CD8-positive, alpha-beta memory T cell (primary cell): Measurements from ENCODE around the gene GPD2. TPM values are rescaled to one million over a fixed set of nuclear protein-coding genes. Genes with fewer than 3 reads are reported as not detected.

Source experiments
- CTCF ChIA-PET: fragments of 350-600 bp; sonication (Branson Sonifier 250); formaldehyde crosslinking; loops from one replicate; lab custom pipeline; 2021; ENCODE audit warnings: antibody characterized with exemption; lab: Charles Lee
- POLR2A ChIA-PET: fragments of 350-600 bp; sonication (Branson Sonifier 250); formaldehyde crosslinking; loops from one replicate; lab custom pipeline; 2021; ENCODE audit warnings: antibody characterized with exemption; lab: Charles Lee
- DNase-seq, 5 donors: peaks; one replicate each; pipeline versions ENCODE4 v3.0.0 to v3.0.0-alpha.2; 2020 to 2022; ENCODE audit warnings: mixed read lengths in 1 of 5
- H3K27ac ChIP-seq: one replicate; pipeline ENCODE4 v1.7.0; 2013; ENCODE audit warnings: low read depth, mild to moderate bottlenecking, low read length, moderate library complexity
- H3K27me3 ChIP-seq: 2 replicates; pipeline ENCODE4 v1.7.0; 2013; ENCODE audit warnings: low read length, mild to moderate bottlenecking; ENCODE audit not compliant: insufficient read depth, poor library complexity, severe bottlenecking
- H3K36me3 ChIP-seq: 2 replicates; pipeline ENCODE4 v1.7.0; 2013; ENCODE audit warnings: mild to moderate bottlenecking, low read length, moderate library complexity; ENCODE audit not compliant: insufficient read depth
- H3K4me1 ChIP-seq: 2 replicates; pipeline ENCODE4 v1.7.0; 2013; ENCODE audit warnings: mild to moderate bottlenecking, low read length, moderate library complexity; ENCODE audit not compliant: insufficient read depth
- H3K4me3 ChIP-seq: 2 replicates; pipeline ENCODE4 v1.7.0; 2013; ENCODE audit warnings: mild to moderate bottlenecking, low read length
- H3K9me3 ChIP-seq: 2 replicates; pipeline ENCODE4 v1.7.0; 2013; ENCODE audit warnings: mild to moderate bottlenecking, low read length
- H3K27ac Mint-ChIP-seq, 8 donors: one replicate each; pipeline ENCODE4 v1.8.0; 2020 to 2021; ENCODE audit warnings: mixed read lengths in 8 of 8, mild to moderate bottlenecking in 6 of 8, inconsistent platforms in 3 of 8, moderate library complexity in 3 of 8
- H3K27me3 Mint-ChIP-seq, 2 donors: one replicate each; pipeline ENCODE4 v1.8.0; 2020 to 2021; ENCODE audit warnings: mixed read lengths in 2 of 2, mild to moderate bottlenecking in 1 of 2, moderate library complexity in 1 of 2
- H3K36me3 Mint-ChIP-seq, 3 donors: one replicate each; pipeline ENCODE4 v1.8.0; 2020 to 2021; ENCODE audit warnings: mixed read lengths in 3 of 3, inconsistent platforms in 1 of 3, mild to moderate bottlenecking in 1 of 3
- H3K4me1 Mint-ChIP-seq, 3 donors: one replicate each; pipeline ENCODE4 v1.8.0; 2020 to 2021; ENCODE audit warnings: mixed read lengths in 3 of 3, inconsistent platforms in 1 of 3, mild to moderate bottlenecking in 1 of 3
- H3K4me3 Mint-ChIP-seq, 7 donors: one replicate each; pipeline ENCODE4 v1.8.0; 2020 to 2021; ENCODE audit warnings: mixed read lengths in 7 of 7, mild to moderate bottlenecking in 6 of 7, moderate library complexity in 4 of 7, inconsistent platforms in 2 of 7
- H3K9me3 Mint-ChIP-seq, 5 donors: one replicate each; pipeline ENCODE4 v1.8.0; 2020 to 2022; ENCODE audit warnings: mixed read lengths in 5 of 5, mild to moderate bottlenecking in 3 of 5, moderate library complexity in 2 of 5, inconsistent platforms in 1 of 5
- polyA plus RNA-seq: library from polyadenylated mRNA; unstranded; fragments of 300-500 nt; fragmentation: Illumina TruSeq; gene quantifications from one replicate; pipeline ENCODE4 v1.2.3, GENCODE V29; 2021
- total RNA-seq, 2 experiments: library from RNA; stranded (reverse); gene quantifications; one replicate each; pipeline ENCODE4 v1.2.3, GENCODE V29; 2021

GPD2 gene
- total and polyA plus RNA-seq, 3 experiments from 2014 or later = 10.1 to 44.3 (median 38.9) TPM

GRCh38 chr2:156455361-156455975, 19.3 kb downstream of the GPD2 start:
- Mint-ChIP-seq H3K4me1 (peaks cover 31 to 49% (median 45%) of the 10 kb centered on the region in 3 donors), H3K9me3 (no peaks in the 10 kb centered on the region), H3K27ac (no peak overlapping the region), H3K36me3 (peaks cover 2 to 8% (median 7%) of the 10 kb centered on the region in 3 donors), H3K27me3 (no peaks in the 10 kb centered on the region), H3K4me3 (no peak overlapping the region)
- DNase-seq = no peak
- no peaks in the 10 kb centered on the region for H3K4me1 ChIP-seq
- H3K4me3 ChIP-seq = no peak overlapping the region
- POLR2A ChIA-PET = no interaction called here
- H3K9me3 ChIP-seq = no peaks in the 10 kb centered on the region
- H3K27ac ChIP-seq = no peak overlapping the region
- no peaks in the 10 kb centered on the region for H3K36me3 ChIP-seq
- no peaks in the 10 kb centered on the region for H3K27me3 ChIP-seq
- CTCF ChIA-PET = no interaction called here

DNA sequence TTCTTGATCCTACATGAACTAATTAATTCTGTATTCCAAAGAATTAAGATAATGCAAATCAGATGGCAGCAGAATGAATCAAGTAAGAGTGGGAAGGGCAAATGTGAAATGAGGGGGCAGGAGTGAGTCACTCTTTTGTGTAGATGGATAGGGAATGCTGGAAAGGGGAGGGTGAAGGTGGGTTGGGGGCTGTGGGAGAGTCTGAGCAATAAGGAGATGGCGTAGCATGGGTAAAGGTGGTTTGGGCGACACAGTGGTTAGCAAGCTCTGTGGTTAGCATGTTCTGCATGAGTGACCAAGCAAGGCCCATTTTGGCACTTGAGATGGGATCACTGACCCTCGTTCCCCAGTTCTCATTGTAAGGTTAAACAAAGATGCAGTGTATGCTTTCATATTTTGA, 20.4 kb downstream of the GPD2 start:
- Histone ChIP-seq H3K36me3 (no peaks in the 10 kb centered on the region), H3K27me3 (no peaks in the 10 kb centered on the region), H3K27ac (no peak overlapping the region), H3K4me1 (no peaks in the 10 kb centered on the region), H3K4me3 (no peak overlapping the region), H3K9me3 (no peaks in the 10 kb centered on the region)
- H3K4me1 Mint-ChIP-seq = peaks cover 33 to 58% (median 50%) of the 10 kb centered on the region in 3 donors
- DNase-seq = no peak
- ChIA-PET POLR2A (no interaction called here), CTCF (no interaction called here)
- H3K36me3 Mint-ChIP-seq = peaks cover 2 to 8% (median 7%) of the 10 kb centered on the region in 3 donors
- no peak overlapping the region for H3K4me3 Mint-ChIP-seq
- no peaks in the 10 kb centered on the region for H3K9me3 Mint-ChIP-seq
- no peak overlapping the region for H3K27ac Mint-ChIP-seq
- no peaks in the 10 kb centered on the region for H3K27me3 Mint-ChIP-seq

GRCh38 chr2:156457523-156458517, 21.6 kb downstream of the GPD2 start:
- H3K4me3 Mint-ChIP-seq = no peak overlapping the region
- H3K9me3 Mint-ChIP-seq = no peaks in the 10 kb centered on the region
- Histone ChIP-seq H3K27me3 (no peaks in the 10 kb centered on the region), H3K4me3 (no peak overlapping the region), H3K27ac (no peak overlapping the region), H3K9me3 (no peaks in the 10 kb centered on the region), H3K36me3 (no peaks in the 10 kb centered on the region), H3K4me1 (no peaks in the 10 kb centered on the region)
- POLR2A ChIA-PET = no interaction called here
- CTCF ChIA-PET = no interaction called here
- DNase-seq = no peak
- H3K27ac Mint-ChIP-seq = peak overlapping the region in 2 of 8 donors; percentile 11 to 56
- peaks cover 3 to 4% (median 4%) of the 10 kb centered on the region in 3 donors for H3K36me3 Mint-ChIP-seq
- peaks cover 29 to 52% (median 46%) of the 10 kb centered on the region in 3 donors for H3K4me1 Mint-ChIP-seq
- H3K27me3 Mint-ChIP-seq = no peaks in the 10 kb centered on the region

GRCh38 chr2:156459720-156460119, 23.5 kb downstream of the GPD2 start:
- Histone ChIP-seq H3K27me3 (no peaks in the 10 kb centered on the region), H3K9me3 (no peaks in the 10 kb centered on the region), H3K4me1 (no peaks in the 10 kb centered on the region), H3K36me3 (no peaks in the 10 kb centered on the region), H3K27ac (no peak overlapping the region), H3K4me3 (no peak overlapping the region)
- DNase-seq = no peak
- Mint-ChIP-seq H3K4me1 (peaks cover 14 to 35% (median 34%) of the 10 kb centered on the region in 3 donors), H3K4me3 (no peak overlapping the region), H3K36me3 (peaks cover 0 to 5% (median 2%) of the 10 kb centered on the region in 3 donors), H3K9me3 (no peaks in the 10 kb centered on the region), H3K27ac (no peak overlapping the region), H3K27me3 (no peaks in the 10 kb centered on the region)
- POLR2A ChIA-PET = no interaction called here
- CTCF ChIA-PET = no interaction called here

DNA sequence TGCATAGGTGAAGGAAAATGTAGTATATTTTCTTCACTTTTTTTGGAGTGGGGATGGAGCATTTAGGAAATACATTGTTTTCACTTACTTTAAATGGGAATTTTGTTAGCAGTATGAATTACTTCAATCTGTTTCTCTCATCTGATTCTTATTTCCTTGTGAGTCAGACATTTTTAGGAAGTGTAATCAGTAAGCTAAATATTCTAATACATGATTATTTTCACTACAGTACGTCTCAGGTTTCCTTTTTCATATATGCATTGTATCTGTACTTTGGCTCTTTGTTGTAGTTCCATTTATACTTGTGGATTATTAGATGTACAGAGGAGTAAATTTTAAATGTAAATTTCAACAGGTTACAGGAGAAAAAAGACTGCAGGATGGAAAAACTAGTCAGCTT, 27.9 kb downstream of the GPD2 start:
- Histone ChIP-seq H3K27ac (no peak overlapping the region), H3K4me1 (no peaks in the 10 kb centered on the region), H3K36me3 (no peaks in the 10 kb centered on the region), H3K9me3 (no peaks in the 10 kb centered on the region), H3K27me3 (no peaks in the 10 kb centered on the region), H3K4me3 (no peak overlapping the region)
- no peak for DNase-seq
- CTCF ChIA-PET = interaction anchor here (1.0 kb wide), 1 partner anchor 9 kb away, joined by 4 read pairs; no protein-coding TSS in a partner anchor
- Mint-ChIP-seq H3K9me3 (no peaks in the 10 kb centered on the region), H3K27me3 (no peaks in the 10 kb centered on the region), H3K27ac (no peak overlapping the region), H3K4me1 (peaks cover 14 to 44% (median 42%) of the 10 kb centered on the region in 3 donors), H3K4me3 (no peak overlapping the region), H3K36me3 (peaks cover 0 to 7% (median 3%) of the 10 kb centered on the region in 3 donors)
- POLR2A ChIA-PET = no interaction called here

DNA sequence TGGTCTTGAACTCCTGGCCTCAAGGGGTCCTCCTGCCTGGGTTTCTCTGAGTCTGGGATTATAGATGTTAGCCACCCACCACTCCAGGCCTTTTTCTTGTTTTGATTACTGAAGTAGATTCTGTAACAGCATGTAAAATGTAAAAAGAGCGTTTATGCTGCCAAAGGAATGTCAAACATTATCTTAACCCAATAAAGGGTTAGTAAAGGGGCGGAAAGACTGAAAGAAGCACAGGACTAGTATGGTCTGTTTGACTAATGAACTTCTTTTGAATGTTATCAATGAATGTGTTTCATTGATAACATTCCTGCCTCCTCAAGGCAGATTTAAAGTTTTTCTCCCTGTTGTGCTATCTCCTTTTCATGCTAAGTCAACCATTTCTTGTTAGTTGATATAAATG, 29.4 kb downstream of the GPD2 start:
- peaks cover 0 to 8% (median 7%) of the 10 kb centered on the region in 3 donors for H3K36me3 Mint-ChIP-seq
- H3K4me3 Mint-ChIP-seq = peak overlapping the region in 1 of 7 donors; percentile 11
- no peak overlapping the region for H3K27ac ChIP-seq
- H3K4me1 Mint-ChIP-seq = peaks cover 13 to 47% (median 45%) of the 10 kb centered on the region in 3 donors
- H3K9me3 ChIP-seq = no peaks in the 10 kb centered on the region
- no peak overlapping the region for H3K4me3 ChIP-seq
- H3K9me3 Mint-ChIP-seq = no peaks in the 10 kb centered on the region
- H3K27me3 Mint-ChIP-seq = no peaks in the 10 kb centered on the region
- no peaks in the 10 kb centered on the region for H3K27me3 ChIP-seq
- CTCF ChIA-PET = no interaction called here
- no peaks in the 10 kb centered on the region for H3K36me3 ChIP-seq
- no peaks in the 10 kb centered on the region for H3K4me1 ChIP-seq
- POLR2A ChIA-PET = no interaction called here
- no peak for DNase-seq
- peak overlapping the region in 1 of 8 donors; percentile 3 for H3K27ac Mint-ChIP-seq

- no peak overlapping the region for H3K27ac ChIP-seq
- no peaks in the 10 kb centered on the region for H3K27me3 Mint-ChIP-seq
- no peaks in the 10 kb centered on the region for H3K27me3 ChIP-seq
- DNase-seq = no peak
- peaks cover 0 to 10% (median 7%) of the 10 kb centered on the region in 3 donors for H3K36me3 Mint-ChIP-seq
- no peaks in the 10 kb centered on the region for H3K36me3 ChIP-seq
- H3K27ac Mint-ChIP-seq = peak overlapping the region in 3 of 8 donors; percentile 13 to 83 (median 81)
- no peak overlapping the region for H3K4me3 Mint-ChIP-seq
- H3K9me3 ChIP-seq = no peaks in the 10 kb centered on the region
- ChIA-PET CTCF (no interaction called here), POLR2A (no interaction called here)
- no peaks in the 10 kb centered on the region for H3K9me3 Mint-ChIP-seq
- no peaks in the 10 kb centered on the region for H3K4me1 ChIP-seq
- no peak overlapping the region for H3K4me3 ChIP-seq
- peaks cover 23 to 54% (median 50%) of the 10 kb centered on the region in 3 donors for H3K4me1 Mint-ChIP-seq
Measured at GRCh38 chr2:156466739-156467405, 30.7 kb downstream of the GPD2 start.
